GM18868 (cell line): ENCODE measurements around the gene DCAF4L1.

ENCODE experiments used
- ATAC-seq: cut with Tn5 transposase; IDR thresholded peaks from one replicate; pipeline ENCODE4 v1.9.1; 2021; ENCODE audit warnings: mild to moderate bottlenecking, moderate library complexity; ENCODE audit not compliant: unreplicated experiment

Gene DCAF4L1

GRCh38 chr4:41981456-41981855, at the start of gene DCAF4L1:
Gene DCAF4L1 (plus strand): TSS chr4:41981756. CDS start chr4:41981793, 37 bp downstream.
- no peak for ATAC-seq

GRCh38 chr4:41932988-41933387, 48.6 kb upstream of the DCAF4L1 start:
- ATAC-seq: no peak

GRCh38 chr4:41933997-41934503, 47.5 kb upstream of the DCAF4L1 start:
- no peak for ATAC-seq

GRCh38 chr4:41934514-41934900, 47.0 kb upstream of the DCAF4L1 start:
- ATAC-seq: no peak

GRCh38 chr4:41934901-41935651, 46.5 kb upstream of the DCAF4L1 start, which contains the start of gene TMEM33:
Gene TMEM33 (plus strand): TSS chr4:41935429. CDS start chr4:41935485, 56 bp downstream.
- ATAC-seq: peak; percentile 92

- ATAC-seq: peak; percentile 6
Observed at GRCh38 chr4:41935652-41936021, 45.9 kb upstream of the DCAF4L1 start.

- ATAC-seq: no peak
Observed at GRCh38 chr4:41939016-41939626, 42.4 kb upstream of the DCAF4L1 start.

- no peak for ATAC-seq
Observed at GRCh38 chr4:41940834-41941233, 40.7 kb upstream of the DCAF4L1 start.

- no peak for ATAC-seq
Observed at GRCh38 chr4:41943506-41943905, 38.0 kb upstream of the DCAF4L1 start.

- no peak for ATAC-seq
Observed at GRCh38 chr4:41944089-41944488, 37.5 kb upstream of the DCAF4L1 start.

GRCh38 chr4:41949531-41949930, 32.0 kb upstream of the DCAF4L1 start:
- no peak for ATAC-seq

GRCh38 chr4:41957634-41958033, 23.9 kb upstream of the DCAF4L1 start:
- ATAC-seq: no peak

- no peak for ATAC-seq
Observed at GRCh38 chr4:41963105-41963504, 18.5 kb upstream of the DCAF4L1 start.

GRCh38 chr4:41964401-41964800, 17.2 kb upstream of the DCAF4L1 start:
- no peak for ATAC-seq

- ATAC-seq: no peak
Observed at GRCh38 chr4:41967392-41967791, 14.2 kb upstream of the DCAF4L1 start.

- ATAC-seq: no peak
Observed at GRCh38 chr4:41969671-41970070, 11.9 kb upstream of the DCAF4L1 start.

- no peak for ATAC-seq
Observed at GRCh38 chr4:41975341-41975740, 6.2 kb upstream of the DCAF4L1 start.

- ATAC-seq: no peak
Observed at GRCh38 chr4:41976775-41977516, 4.6 kb upstream of the DCAF4L1 start.

GRCh38 chr4:41977709-41978108, 3.8 kb upstream of the DCAF4L1 start:
- ATAC-seq: no peak

GRCh38 chr4:41982716-41983115, 1.2 kb downstream of the DCAF4L1 start:
- ATAC-seq: no peak

GRCh38 chr4:41985151-41985550, 3.6 kb downstream of the DCAF4L1 start:
- no peak for ATAC-seq

- peak; percentile 13 for ATAC-seq
Observed at GRCh38 chr4:41989994-41990364, 8.4 kb downstream of the DCAF4L1 start.
